ENCODE results near the gene POMGNT1.
"Not testable (repeated sequence)": the region's sequence is repeated elsewhere in the genome, so short reads cannot be mapped to it uniquely, and the experiment has no call there.

POMGNT1 gene

GRCh38 chr1:46197964-46198811 lies at the start of gene POMGNT1:
POMGNT1 (minus strand) TSS chr1:46198434; CDS start chr1:46197821, 613 bp downstream.
- peak; percentile 56 for DNase-seq (ENCODE audit: low read depth)

- DNase-seq (ENCODE audit: low read depth): peak; percentile 94
Measured at GRCh38 chr1:46247436-46248121, 49.3 kb upstream of the POMGNT1 start, which contains the start of gene RAD54L. RAD54L (plus strand) TSS chr1:46247763; CDS start chr1:46248406, 643 bp downstream.

GRCh38 chr1:46246548-46247435 lies 48.6 kb upstream of the POMGNT1 start:
- DNase-seq (ENCODE audit: low read depth): peak; percentile 30

GRCh38 chr1:46246136-46246535 lies 47.9 kb upstream of the POMGNT1 start:
- DNase-seq (ENCODE audit: low read depth): not testable (repeated sequence)

GRCh38 chr1:46244656-46245371 lies 46.6 kb upstream of the POMGNT1 start:
- no peak for DNase-seq (ENCODE audit: low read depth)

- DNase-seq (ENCODE audit: low read depth): not testable (repeated sequence)
Measured at GRCh38 chr1:46243831-46244230, 45.6 kb upstream of the POMGNT1 start.

GRCh38 chr1:46242918-46243317 lies 44.7 kb upstream of the POMGNT1 start:
- no peak for DNase-seq (ENCODE audit: low read depth)

- DNase-seq (ENCODE audit: low read depth): not testable (repeated sequence)
Measured at GRCh38 chr1:46241733-46242132, 43.5 kb upstream of the POMGNT1 start.

GRCh38 chr1:46238865-46239264 lies 40.6 kb upstream of the POMGNT1 start:
- not testable (repeated sequence) for DNase-seq (ENCODE audit: low read depth)

GRCh38 chr1:46236882-46237281 lies 38.6 kb upstream of the POMGNT1 start:
- no peak for DNase-seq (ENCODE audit: low read depth)

GRCh38 chr1:46231231-46231630 lies 33.0 kb upstream of the POMGNT1 start:
- DNase-seq (ENCODE audit: low read depth): not testable (repeated sequence)

- DNase-seq (ENCODE audit: low read depth): no peak
Measured at GRCh38 chr1:46224966-46225365, 26.7 kb upstream of the POMGNT1 start.

- DNase-seq (ENCODE audit: low read depth): peak; percentile 17
Measured at GRCh38 chr1:46223472-46223943, 25.3 kb upstream of the POMGNT1 start.

GRCh38 chr1:46223055-46223454 lies 24.8 kb upstream of the POMGNT1 start:
- DNase-seq (ENCODE audit: low read depth): not testable (repeated sequence)

GRCh38 chr1:46221749-46222148 lies 23.5 kb upstream of the POMGNT1 start:
- no peak for DNase-seq (ENCODE audit: low read depth)

GRCh38 chr1:46220808-46221207 lies 22.6 kb upstream of the POMGNT1 start:
- DNase-seq (ENCODE audit: low read depth): no peak

GRCh38 chr1:46219551-46220520 lies 21.6 kb upstream of the POMGNT1 start:
- no peak for DNase-seq (ENCODE audit: low read depth)

- no peak for DNase-seq (ENCODE audit: low read depth)
Measured at GRCh38 chr1:46218443-46218842, 20.2 kb upstream of the POMGNT1 start.

- DNase-seq (ENCODE audit: low read depth): no peak
Measured at GRCh38 chr1:46215504-46215903, 17.3 kb upstream of the POMGNT1 start.

GRCh38 chr1:46211051-46211450 lies 12.8 kb upstream of the POMGNT1 start:
- DNase-seq (ENCODE audit: low read depth): no peak
